HG02588 (cell line): Measurements from ENCODE around the gene XIRP2.

Source experiments
- ATAC-seq: cut with Tn5 transposase; IDR thresholded peaks from one replicate; pipeline ENCODE4 v1.9.1; 2021; ENCODE audit warnings: mild to moderate bottlenecking, moderate library complexity; ENCODE audit not compliant: unreplicated experiment

The XIRP2 gene, protein sequence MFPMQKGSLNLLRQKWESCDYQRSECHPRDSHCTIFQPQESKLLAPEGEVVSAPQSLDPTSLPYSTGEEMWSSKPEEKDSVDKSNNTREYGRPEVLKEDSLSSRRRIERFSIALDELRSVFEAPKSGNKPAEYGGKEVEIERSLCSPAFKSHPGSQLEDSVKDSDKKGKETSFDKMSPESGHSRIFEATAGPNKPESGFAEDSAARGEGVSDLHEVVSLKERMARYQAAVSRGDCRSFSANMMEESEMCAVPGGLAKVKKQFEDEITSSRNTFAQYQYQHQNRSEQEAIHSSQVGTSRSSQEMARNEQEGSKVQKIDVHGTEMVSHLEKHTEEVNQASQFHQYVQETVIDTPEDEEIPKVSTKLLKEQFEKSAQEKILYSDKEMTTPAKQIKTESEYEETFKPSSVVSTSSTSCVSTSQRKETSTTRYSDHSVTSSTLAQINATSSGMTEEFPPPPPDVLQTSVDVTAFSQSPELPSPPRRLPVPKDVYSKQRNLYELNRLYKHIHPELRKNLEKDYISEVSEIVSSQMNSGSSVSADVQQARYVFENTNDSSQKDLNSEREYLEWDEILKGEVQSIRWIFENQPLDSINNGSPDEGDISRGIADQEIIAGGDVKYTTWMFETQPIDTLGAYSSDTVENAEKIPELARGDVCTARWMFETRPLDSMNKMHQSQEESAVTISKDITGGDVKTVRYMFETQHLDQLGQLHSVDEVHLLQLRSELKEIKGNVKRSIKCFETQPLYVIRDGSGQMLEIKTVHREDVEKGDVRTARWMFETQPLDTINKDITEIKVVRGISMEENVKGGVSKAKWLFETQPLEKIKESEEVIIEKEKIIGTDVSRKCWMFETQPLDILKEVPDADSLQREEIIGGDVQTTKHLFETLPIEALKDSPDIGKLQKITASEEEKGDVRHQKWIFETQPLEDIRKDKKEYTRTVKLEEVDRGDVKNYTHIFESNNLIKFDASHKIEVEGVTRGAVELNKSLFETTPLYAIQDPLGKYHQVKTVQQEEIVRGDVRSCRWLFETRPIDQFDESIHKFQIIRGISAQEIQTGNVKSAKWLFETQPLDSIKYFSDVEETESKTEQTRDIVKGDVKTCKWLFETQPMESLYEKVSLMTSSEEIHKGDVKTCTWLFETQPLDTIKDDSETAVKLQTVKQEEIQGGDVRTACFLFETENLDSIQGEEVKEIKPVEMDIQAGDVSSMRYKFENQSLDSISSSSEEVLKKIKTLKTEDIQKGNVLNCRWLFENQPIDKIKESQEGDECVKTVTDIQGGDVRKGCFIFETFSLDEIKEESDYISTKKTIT (N-terminal part only)

DNA sequence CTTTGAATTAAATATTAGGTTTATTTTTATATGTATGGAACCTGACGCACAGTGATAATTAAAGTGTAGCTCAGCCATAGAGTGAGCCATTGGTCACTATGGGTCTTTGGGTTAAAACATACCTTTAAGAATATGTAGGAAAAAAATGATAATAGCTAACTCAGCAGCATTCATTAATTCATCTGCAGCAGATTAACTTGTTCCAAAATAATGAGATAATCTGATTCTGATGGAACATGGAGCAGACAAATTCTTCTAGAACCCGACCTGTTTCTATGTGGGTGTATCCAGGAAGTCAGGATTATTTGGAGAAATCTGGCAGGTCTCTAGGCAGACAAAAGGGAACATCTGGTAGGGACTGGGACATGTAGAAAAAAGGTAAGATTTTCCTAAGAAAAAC lies at the start of gene XIRP2:
XIRP2 (plus strand) TSS at position 301 of the 400 bp plus-strand sequence. CDS start 15,003 bp downstream, outside the sequence.
- no peak for ATAC-seq

DNA sequence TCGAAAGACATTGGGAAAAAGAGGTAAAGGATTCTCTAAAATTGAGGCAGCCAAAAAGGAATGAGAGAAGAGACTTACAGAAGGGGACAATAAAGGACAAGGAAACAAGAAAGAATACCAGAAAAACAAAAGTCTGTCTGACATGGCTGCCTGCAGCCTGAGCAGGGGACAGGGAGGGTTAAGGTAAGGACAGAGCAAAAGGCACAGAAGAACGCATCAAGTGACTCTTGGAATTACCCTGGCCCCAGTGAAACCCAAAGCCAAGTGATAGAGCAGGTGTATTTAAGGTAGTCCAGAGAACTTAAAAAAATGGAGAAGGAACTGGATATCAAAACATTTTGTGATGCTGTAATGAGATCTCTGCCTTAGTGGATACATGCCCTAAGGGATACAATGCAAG lies 47.1 kb upstream of the XIRP2 start:
- ATAC-seq, result no peak

DNA sequence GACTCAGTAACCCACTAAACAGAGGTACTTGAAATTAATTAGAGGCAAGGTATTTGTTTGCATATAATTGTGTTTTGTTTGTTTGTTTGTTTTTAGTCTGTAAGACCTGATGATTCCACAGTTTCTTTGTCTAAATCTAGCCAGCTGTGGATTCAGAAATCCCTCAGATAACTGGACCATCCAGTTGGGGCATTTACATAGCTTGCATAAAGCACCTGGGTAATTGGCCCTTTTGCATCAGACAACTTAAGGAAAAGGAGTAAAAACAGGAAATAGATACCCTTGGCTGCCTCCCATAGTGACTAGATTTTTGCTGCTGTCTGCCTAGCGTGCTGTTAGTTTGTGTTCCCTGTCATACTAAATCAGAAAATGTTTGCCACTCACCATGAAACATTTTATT lies 46.6 kb upstream of the XIRP2 start:
- ATAC-seq, result no peak

DNA sequence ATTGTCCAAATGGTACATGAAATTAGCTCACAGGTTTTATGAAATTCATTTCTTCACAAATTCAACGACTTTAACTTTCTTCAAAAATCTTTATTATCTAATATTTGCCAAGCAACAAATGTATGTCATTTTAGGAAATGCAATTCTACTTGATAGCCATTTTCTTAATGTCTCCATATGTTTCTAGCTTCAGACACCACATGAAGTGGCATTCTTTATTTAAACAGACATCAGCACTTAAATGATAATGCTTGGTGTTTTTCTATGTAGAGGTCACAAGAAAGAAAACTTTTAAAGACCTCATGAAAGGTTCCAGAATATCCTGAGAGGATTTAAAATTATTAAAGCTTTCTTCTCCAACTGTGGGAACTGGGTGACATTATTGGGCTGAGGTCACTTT lies 44.2 kb upstream of the XIRP2 start:
- ATAC-seq, result no peak

DNA sequence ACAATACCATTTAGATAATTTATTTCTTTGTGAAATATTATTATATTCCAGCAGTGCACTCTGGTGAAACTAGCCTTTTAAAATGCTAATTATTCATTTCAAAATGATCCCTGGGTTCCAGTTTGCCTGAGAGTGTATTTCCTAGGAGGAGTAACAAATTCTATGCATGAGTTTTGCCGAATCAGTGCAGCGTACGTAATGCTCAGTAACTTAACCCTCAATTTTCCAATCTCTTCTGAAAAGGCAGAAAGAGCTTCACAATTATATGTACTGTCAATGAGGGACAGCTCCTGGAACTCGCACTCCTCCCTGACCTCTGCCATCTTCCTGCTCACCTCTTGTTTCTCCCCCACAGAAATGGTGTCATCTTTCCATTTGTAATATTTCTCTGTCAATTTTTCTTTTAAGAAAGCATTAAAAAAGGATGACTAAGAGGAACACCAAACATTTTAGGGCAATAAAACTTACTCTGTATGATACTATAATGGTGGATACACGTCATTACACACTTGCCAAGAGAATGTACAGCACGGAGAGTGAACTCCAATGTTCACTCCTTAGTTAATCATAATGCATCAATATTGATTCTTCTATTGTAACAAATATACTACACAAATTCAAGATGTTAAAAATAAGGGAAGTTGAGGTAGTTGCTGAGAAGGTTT lies 25.7 kb upstream of the XIRP2 start:
- ATAC-seq, result no peak

DNA sequence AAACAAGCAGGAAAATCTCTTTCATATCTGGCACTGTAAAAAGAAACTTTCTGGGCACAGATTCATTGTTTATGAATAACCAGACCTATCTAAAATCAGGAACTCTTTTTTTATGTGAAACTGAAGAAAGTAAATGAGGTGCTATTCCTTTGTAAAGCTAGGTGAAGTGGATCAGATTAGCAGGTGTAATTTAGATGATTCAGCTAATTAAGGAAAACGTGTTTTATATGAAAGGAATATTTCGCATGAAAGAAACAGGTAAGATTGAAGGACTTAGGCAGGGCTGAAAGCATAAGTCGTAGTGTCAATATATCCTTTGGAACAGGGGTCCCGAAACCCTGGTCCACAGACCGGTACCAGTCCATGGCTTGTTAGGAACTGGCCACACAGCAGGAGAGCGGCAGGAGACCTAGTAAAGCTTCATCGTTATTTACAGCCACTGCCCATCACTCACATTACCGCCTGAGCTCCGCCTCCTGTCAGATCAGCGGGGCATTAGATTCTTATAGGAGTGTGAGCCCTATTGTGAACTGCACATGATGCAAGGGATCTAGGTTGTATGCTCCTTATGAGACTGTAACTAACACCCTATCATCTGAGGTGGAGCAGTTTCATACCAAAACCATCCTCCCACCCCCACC lies 20.3 kb upstream of the XIRP2 start:
- no peak for ATAC-seq

DNA sequence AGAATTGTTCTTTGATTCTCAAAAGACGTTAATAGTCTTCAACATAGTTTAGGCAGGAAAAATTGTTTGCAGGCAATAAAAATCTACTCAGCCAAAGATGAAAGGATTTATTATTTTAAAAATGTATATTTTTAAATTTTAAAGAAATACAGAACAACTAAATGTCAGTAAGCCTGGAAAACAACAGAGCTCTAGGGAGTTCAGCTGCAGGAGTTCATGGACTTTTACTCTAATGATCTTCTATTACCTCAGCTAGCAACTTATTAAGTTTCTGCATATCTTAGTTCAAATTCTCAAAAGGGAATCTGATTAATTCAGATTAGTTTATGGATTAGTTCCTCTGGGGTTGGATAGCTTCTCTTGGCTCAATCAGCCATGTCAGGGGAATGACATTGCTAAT lies 17.9 kb upstream of the XIRP2 start:
- no peak for ATAC-seq

DNA sequence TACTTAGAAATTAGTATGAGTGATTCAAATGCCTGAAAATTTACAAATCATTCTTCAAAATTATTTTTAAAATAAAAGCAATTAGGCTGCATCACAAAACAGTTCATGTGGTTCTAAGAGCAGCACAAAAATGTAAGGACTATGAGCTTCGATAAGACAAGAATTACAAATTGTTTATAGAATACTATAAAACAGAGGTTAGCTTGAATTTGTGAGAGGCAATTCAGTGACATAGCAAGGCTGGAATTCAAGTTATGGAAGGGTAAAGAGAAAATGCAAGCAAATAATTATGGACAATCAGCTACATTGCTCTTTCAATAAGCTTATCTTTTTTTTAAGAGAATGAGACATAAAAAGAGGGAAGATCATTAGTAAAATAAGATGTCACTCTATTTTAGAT lies 7.1 kb upstream of the XIRP2 start:
- no peak for ATAC-seq

DNA sequence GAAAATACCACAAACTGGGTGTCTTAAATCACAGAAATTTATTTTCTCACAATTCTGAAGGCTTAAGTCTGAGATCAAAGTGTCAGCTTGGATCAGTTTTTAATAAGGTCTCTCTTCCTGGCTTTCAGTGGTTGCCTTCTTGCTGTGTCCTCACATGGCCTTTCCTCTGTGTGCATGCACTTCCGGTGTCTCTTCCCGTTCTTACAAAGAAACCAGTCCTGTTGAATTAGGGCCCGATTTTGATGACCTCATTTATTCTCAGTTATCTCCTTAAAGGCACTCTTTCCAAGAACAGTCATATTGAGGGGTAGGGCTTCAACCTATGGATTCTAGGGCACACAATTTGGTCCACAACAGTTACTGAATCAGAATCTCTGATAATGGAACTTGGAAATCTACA lies 5.4 kb upstream of the XIRP2 start:
- ATAC-seq, result no peak

DNA sequence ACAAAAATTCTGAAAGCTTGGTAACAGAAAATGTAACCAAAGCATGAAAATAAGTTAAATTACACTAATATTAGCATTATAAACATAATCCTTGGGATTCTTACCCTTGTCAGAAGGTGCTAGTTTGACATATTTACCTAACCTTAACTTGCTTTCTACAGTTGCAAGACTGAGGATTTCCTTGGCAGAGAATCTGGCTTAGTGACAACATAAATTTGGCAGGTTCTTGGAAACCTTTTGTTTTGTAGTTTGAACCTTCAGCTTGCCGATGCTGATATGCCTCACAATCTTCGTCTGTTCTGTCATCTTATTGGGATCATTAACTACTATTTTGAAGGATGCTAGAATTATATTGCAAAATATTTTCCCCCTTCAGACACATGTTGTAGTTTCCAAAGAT lies 3.4 kb downstream of the XIRP2 start:
- ATAC-seq, result no peak

DNA sequence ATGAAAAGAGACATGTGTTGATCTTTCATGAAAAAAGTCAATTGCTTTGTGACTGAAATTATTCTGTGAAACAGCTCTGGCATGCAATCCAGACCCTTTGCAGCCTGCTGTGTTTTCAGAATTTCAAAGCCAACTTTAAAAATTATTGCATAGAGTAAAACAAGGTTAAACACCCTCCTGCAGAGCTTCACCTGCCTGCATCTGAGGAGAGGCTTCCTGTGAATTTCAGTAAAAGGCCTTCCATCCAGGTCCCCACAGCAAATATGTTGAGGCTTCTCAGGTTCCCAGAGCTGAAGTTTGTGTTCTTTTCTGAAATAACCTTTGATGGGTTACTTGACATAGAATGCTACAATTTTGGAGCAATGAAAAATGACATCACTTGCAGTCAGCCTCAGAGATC lies 4.1 kb downstream of the XIRP2 start:
- ATAC-seq, result no peak

DNA sequence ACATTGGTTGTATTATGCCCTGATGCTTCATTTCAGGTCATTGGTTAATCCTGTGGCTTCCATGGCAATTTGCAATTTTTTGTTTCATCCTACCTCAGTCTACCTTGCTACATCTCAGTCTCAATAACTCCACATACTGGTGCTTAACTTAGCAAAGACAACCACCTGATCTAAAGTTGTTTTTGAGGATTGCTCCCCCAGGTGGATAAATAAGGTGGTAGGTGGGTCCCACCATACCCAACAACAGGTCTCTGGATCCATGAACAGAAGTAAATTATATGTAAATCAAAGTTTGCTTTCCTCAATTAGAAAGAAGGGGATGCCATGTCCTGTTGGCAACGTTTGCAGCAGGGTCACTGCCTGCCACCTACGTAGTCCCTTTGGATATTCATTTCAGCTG lies 7.0 kb downstream of the XIRP2 start:
- no peak for ATAC-seq

DNA sequence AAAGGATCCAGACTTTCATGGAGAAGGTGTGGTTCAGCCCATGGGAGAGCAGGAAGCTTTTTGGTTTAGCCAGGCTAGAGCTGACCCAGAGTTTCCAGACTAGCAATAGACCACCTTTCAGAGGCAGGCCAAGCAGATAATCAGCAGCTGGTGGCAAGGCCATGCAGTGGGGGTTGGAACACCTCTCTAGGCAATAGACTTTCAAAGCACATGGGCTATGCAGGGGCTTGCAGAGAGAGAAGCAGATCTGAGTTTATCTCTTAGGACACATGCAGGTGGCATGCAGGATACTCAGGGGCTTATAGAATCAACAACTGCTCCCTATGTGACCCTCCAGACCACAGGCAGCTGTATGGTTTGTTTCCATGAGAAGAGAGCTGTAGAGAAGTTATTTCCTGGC lies 9.4 kb downstream of the XIRP2 start:
- no peak for ATAC-seq

DNA sequence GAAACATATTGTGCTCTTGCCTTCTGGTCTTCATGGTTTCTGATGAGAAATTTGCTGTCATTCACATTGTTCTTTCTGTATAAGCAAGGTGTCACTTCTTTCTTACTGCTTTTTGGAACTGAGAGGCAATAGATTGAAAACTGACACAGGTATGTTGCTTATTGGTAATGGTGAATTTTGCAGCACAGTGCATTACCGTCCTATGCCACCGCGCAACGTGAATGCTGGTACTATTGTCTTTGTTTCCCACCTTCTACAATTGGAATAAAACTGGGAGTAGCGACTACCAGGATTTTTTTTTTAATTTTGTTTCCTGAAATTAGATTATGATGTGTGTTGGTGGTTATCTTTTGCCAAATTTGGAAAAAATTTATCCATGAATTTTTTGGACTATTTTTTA lies 11.4 kb downstream of the XIRP2 start:
- no peak for ATAC-seq

DNA sequence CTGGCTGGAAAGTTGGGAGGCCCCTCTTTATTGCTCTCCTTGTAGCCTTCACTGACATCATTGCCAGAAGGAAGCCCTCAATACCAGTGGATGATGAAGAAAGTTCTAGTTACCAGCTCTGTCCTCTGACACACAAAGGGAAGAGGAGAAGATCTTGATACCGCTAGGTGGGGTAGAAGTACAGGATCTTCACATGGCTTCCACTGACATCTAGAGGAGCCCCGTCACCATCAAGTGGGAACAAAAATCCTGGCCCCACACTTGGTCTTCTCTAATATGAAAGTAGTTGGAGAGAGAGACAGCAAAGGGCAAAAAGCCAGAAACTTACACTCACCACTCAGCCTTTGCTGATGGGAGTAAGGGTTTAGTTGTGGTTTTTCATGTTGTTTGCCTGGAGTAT lies 12.4 kb downstream of the XIRP2 start:
- no peak for ATAC-seq

DNA sequence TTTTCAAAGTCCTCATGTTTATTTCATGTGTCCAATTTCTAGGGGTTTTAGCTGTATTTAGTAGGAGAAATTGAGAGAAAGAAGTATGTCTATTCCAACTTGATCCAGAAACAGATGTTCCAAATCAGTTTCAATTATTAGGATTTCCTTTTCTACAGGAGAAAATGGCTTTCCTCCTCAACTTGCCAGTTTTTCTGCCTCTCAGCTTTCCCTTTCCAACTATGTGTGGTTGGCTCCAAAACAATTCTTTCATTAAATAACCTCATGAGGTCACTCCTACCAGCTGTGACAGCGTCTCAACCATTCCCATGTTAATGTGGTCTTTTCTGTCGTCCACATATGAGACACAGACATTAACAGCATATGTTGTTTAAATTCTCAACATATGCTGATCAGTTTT lies 13.1 kb downstream of the XIRP2 start:
- ATAC-seq, result no peak

DNA sequence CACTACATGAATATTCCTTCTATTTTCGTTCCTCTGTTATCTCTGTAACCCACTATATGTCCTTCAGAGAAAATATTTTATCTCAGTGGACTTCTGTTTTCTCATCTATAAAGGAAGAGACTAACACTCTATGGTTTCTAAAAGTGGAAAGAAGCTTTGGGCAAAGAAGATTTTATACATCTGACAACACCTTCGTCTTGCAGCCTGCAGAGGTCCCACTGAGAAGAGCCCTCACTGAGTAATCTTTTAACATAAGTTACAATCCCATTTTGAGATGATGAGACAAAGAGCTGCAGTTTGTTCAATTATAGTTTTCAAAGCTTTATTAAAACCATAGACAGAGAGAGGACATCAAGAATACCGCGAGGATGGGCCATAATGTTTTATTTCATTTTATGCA lies 28.7 kb downstream of the XIRP2 start:
- ATAC-seq, result no peak

DNA sequence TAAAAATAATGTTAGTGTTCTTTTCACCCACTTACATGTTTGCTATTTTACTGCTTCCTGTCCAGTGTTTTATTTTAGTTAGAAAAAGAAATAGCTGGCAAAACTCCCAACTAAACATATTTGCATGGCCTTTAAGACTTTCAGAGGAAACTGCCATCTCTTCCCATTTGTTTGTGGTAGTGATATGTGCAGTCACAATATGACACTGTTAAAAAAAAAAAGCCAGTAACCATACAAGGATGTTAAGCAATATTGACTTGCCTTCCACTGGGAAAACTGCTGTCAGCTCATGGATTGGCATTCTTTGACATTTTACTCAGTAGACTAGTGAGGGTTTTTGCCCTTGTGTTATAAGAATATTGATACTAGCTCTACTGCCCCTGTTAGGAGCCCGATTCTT lies 29.1 kb downstream of the XIRP2 start:
- ATAC-seq, result no peak

DNA sequence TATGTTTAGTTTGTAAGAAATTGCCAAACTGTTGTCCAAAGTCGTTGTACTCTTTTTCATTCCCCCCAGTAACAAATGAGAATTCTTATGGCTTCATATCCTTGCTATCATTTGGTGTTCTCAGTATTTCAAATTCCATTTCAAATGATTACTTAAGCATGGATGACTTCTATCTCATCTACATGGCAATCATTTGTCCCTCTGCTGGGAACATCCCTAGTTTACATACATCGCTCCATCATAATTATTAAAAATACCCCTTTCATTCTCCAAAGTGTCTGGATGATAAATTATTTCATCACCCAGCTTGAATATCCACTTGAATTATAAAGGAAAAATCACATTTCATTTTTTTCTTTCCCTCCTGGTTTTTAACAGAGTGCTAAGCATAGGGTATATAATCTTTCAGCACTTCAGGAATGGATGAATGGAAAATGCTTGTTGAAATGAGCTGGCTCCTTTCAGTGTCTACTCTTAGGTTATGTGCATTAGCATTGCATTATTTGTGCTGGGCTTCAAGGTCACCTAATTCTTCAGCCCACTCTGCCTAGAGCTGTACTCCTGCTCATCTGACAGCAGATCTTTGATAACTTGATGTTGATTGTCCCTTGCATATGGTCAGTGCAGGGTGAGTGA lies 33.1 kb downstream of the XIRP2 start:
- ATAC-seq, result no peak

DNA sequence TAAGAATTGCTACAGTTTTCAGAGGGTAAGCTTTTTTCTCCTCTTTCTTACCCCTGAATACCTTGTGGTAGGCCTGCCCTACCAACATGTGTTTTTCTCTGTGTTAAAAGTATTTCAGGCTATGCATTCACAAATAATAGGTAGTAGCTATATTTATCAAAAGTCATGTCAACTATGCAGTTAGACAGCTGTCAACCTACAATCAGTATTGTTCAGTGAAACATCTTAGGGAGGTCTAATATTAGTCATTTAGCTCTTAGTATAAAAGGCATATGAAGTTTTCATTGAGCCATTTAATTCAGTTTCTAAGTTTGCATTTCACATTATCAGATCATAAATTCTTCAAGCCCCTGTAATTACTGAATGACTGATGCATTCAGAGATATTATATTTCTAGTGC lies 36.7 kb downstream of the XIRP2 start:
- ATAC-seq, result no peak
